T47D (cell line): ENCODE measurements around the gene IGLL5.

ENCODE experiments used
- DNase-seq, 2 experiments: peaks; one replicate each; pipeline versions ENCODE4 v3.0.0 to v3.0.0-alpha.2; 2011 to 2012; ENCODE audit warnings: low read depth in 1 of 2, low spot score in 1 of 2
- JUND ChIP-seq: IDR thresholded peaks from 2 replicates; pipeline ENCODE4 v1.6.1; 2012; ENCODE audit warnings: low read depth
- in situ Hi-C: cut with HindIII; loops from 2 replicates; pipeline ENCODE4 v1.10.0; 2016; ENCODE audit warnings: low sequenced_read_pairs, low pct_unique_long_range_greater_than_20kb

The IGLL5 gene

DNA sequence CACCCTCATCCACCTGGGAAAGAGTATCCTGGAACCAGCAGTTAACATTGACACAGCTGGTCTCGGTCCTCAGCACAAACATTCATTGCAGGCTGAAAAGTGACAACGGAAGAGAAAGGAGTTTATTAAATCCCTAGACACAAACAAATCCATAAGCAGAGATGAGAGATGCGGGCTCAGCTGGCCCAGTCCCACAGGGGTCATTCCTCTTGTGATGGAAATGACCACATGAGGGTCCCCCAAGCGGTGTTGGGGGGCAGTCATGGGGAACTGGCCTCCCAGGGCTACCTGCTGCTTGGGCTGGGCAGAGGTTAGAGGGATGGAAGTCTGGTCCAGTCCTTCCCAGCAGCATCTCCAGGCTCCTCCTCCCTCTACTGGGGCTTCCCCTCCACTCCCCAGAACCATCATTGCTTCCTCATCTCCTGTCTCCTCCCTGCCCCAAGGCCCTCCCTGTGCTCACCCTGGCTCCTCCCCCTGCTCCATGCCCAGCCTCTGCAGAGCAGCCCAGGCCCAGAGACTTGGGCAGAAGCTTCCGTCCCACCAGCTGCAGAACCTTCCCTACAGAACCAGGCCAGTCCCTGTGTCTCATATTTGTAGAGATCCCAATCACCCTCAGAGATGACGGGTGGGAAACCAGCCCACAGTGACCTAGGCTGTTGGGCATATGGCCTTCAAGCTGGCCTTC is 5.4 kb upstream of the IGLL5 start:
- TF ChIP-seq JUND, result no peak
- DNase-seq, result peak in 1 of 2 experiments; percentile 5
- in situ Hi-C loops, result no loop called here

- DNase-seq, result no peak
- in situ Hi-C loops, result no loop called here
- TF ChIP-seq JUND, result no peak
Observed at GRCh38 chr22:22883090-22883727, 4.4 kb upstream of the IGLL5 start.

DNA sequence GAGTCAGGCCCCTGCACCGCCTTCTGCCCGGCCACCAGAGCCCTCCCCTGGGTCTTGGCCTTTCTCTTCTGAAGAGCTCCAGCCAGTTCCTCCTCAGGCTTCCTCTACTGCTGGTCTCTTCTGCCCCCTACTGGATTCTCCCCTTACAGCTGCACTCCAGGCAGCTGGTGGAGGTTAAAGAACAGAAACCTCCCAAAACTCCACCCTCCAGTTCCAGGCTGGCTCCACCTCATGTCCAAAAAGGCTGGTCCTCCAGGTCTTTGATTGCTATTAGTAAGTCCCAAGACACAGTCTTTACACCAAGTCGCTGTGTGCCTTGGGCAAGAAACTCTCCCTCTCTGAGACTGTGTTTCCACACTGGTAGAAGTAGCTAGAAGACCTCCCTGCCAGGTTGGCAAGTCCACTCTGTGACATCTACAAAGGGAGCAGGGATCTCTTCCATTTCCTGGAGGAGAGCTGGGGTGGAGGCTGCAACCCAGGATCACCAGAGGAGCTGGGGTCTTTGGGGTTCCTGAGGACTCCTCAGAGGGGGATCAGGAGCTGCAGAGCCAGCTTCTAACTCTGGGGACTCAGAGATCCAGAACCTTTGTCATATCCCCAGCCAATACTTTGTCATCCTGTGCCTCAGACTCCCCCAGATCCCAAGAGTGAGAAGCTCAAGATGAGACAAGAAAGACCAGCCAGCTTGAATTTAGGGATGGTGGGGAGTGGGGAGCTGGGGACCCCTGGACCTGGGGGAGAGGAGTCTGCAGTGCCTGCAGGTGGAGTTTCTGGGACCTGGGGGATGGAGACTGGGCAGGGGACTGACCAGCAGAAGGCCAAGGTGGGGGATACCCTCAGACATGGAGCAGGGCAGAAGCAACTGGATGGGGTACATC is 3.4 kb upstream of the IGLL5 start:
- in situ Hi-C loops, result no loop called here
- peak; percentile 48 to 73 for DNase-seq
- no peak for TF ChIP-seq JUND

GRCh38 chr22:22884888-22885840 is 2.5 kb upstream of the IGLL5 start:
- TF ChIP-seq JUND, result no peak
- DNase-seq, result no peak
- in situ Hi-C loops, result no loop called here

DNA sequence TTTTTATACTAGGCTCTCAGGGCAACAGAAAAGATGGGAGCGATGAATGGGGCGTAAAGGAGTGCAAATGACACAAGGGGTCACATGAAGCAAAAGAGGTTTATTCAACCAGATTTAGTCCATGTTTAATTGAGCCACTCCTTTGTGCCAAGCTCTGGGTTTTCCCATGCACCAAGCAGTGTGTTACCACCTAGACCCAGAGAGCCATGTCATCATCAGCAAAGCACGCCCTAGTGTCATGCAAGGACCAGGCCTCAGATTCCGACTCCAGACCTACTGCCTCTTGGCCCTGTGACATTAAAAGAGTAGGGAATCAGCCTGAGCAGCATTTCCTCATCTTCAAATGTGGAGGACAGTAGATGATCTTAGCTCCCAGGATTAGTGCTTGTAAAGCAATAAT is 1.1 kb upstream of the IGLL5 start:
- DNase-seq, result no peak
- in situ Hi-C loops, result no loop called here
- TF ChIP-seq JUND, result no peak

GRCh38 chr22:22888571-22889353 is 1.1 kb downstream of the IGLL5 start:
- in situ Hi-C loops, result no loop called here
- DNase-seq, result no peak
- TF ChIP-seq JUND, result no peak

- in situ Hi-C loops, result no loop called here
- no peak for TF ChIP-seq JUND
- DNase-seq, result no peak
Observed at GRCh38 chr22:22890085-22890484, 2.5 kb downstream of the IGLL5 start.

- in situ Hi-C loops, result no loop called here
- TF ChIP-seq JUND, result no peak
- DNase-seq, result no peak
Observed at GRCh38 chr22:22891139-22891621, 3.6 kb downstream of the IGLL5 start.

DNA sequence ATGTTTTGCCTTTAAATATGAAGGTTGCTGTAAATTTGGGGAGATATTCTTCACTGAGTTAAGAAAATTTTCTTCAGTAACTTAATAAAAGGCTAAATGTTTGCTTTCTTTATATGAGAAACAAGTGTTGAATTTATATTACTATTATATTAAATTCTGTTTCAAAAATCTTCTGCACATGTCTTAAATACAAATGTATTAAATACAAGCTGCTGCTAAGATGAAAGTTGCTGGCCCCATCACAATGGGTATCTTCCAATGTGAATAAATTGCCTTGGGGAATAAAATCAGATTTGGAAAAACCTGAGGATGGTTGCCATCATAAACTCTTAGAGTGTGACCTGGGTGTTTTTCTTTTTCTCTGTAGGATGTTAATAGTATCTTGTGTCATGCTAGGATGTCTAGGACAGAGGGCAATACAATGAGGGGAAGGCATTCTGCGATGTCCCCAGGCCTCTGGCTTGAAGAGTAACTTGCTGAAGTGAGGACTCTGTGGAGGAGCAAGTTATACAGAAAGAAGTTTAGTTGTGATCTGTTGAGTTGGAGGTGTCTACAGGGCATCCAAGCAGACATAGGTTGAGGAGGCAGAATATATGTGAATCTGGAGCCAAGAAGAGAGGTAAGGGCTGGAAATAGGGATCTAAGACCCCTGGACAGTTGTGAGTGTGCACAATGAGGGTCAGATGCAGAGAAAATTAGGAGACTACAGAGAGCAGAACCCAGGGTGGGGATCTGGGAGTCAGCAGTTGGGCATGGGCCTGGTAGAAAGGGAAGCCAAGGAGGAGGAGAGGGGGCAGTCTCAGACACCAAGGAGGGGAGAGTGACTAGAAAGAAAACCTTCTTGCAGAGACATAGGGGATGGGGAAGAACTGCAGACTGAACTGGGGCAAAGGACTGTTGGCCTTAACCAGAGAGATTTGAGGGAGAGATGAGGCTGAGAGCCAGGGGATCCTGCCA is 4.8 kb downstream of the IGLL5 start:
- in situ Hi-C loops, result no loop called here
- no peak for TF ChIP-seq JUND
- no peak for DNase-seq

GRCh38 chr22:22893077-22893805 is 5.6 kb downstream of the IGLL5 start:
- no peak for DNase-seq
- in situ Hi-C loops, result no loop called here
- no peak for TF ChIP-seq JUND
